CD4-positive, alpha-beta memory T cell (primary cell): ENCODE data around the gene P2RY12. TPM values are rescaled to one million over a fixed set of nuclear protein-coding genes. Genes with fewer than 3 reads are reported as not detected.

Source experiments
- CTCF ChIA-PET: fragments of 350-600 bp; sonication (Branson Sonifier 250); formaldehyde crosslinking; loops from one replicate; lab custom pipeline; 2021; ENCODE audit warnings: inconsistent platforms; ENCODE audit not compliant: partially characterized antibody; lab: Charles Lee
- POLR2A ChIA-PET: fragments of 350-600 bp; sonication (Branson Sonifier 250); formaldehyde crosslinking; loops from one replicate; lab custom pipeline; 2021; ENCODE audit not compliant: partially characterized antibody; lab: Charles Lee
- DNase-seq, 5 donors: peaks; one replicate each; pipeline versions ENCODE4 v3.0.0 to v3.0.0-alpha.2; 2020 to 2022; ENCODE audit warnings: mixed read lengths in 1 of 5
- H3K27ac ChIP-seq: one replicate; pipeline ENCODE4 v1.7.0; 2013; ENCODE audit warnings: low read depth, low read length
- H3K27me3 ChIP-seq: 2 replicates; pipeline ENCODE4 v1.7.0; 2013; ENCODE audit warnings: mild to moderate bottlenecking, low read length, moderate library complexity; ENCODE audit not compliant: insufficient read depth
- H3K36me3 ChIP-seq: 2 replicates; pipeline ENCODE4 v1.7.0; 2013; ENCODE audit warnings: mild to moderate bottlenecking, low read length, moderate library complexity; ENCODE audit not compliant: insufficient read depth
- H3K4me1 ChIP-seq: 2 replicates; pipeline ENCODE4 v1.7.0; 2013; ENCODE audit warnings: mild to moderate bottlenecking, low read length, moderate library complexity; ENCODE audit not compliant: insufficient read depth
- H3K4me3 ChIP-seq, 2 donors: one replicate each; pipeline ENCODE4 v1.7.0; 2013; ENCODE audit warnings: low read length in 2 of 2, mild to moderate bottlenecking in 1 of 2
- H3K9me3 ChIP-seq, 2 donors: one replicate each; pipeline ENCODE4 v1.7.0; 2013; ENCODE audit warnings: low read length in 2 of 2, control low read depth in 1 of 2; ENCODE audit not compliant: control insufficient read depth in 1 of 2
- H3K27ac Mint-ChIP-seq, 7 donors: one replicate each; pipeline ENCODE4 v1.8.0; 2020 to 2021; ENCODE audit warnings: mixed read lengths in 7 of 7, mild to moderate bottlenecking in 6 of 7, inconsistent platforms in 3 of 7, moderate library complexity in 3 of 7
- H3K27me3 Mint-ChIP-seq, 2 donors: one replicate each; pipeline ENCODE4 v1.8.0; 2020 to 2021; ENCODE audit warnings: mixed read lengths in 2 of 2
- H3K36me3 Mint-ChIP-seq, 2 donors: one replicate each; pipeline ENCODE4 v1.8.0; 2020 to 2021; ENCODE audit warnings: mixed read lengths in 2 of 2, inconsistent platforms in 1 of 2, mild to moderate bottlenecking in 1 of 2
- H3K4me1 Mint-ChIP-seq, 4 donors: one replicate each; pipeline ENCODE4 v1.8.0; 2020 to 2021; ENCODE audit warnings: mixed read lengths in 4 of 4, mild to moderate bottlenecking in 1 of 4
- H3K4me3 Mint-ChIP-seq, 8 donors: one replicate each; pipeline ENCODE4 v1.8.0; 2020 to 2021; ENCODE audit warnings: mixed read lengths in 8 of 8, mild to moderate bottlenecking in 7 of 8, moderate library complexity in 6 of 8, inconsistent platforms in 3 of 8
- H3K9me3 Mint-ChIP-seq, 8 donors: one replicate each; pipeline ENCODE4 v1.8.0; 2020 to 2021; ENCODE audit warnings: mixed read lengths in 8 of 8, mild to moderate bottlenecking in 5 of 8, inconsistent platforms in 3 of 8, moderate library complexity in 1 of 8
- intact Hi-C: fragments of 100-400 bp; cut with micrococcal nuclease; formaldehyde crosslinking; loops from one replicate; pipeline ENCODE4 v1.15.1; 2023
- polyA plus RNA-seq, 2 donors: library from polyadenylated mRNA; unstranded; fragments of 300-500 nt; fragmentation: Illumina TruSeq; gene quantifications; one replicate each; pipeline ENCODE4 v1.2.3, GENCODE V29; 2021
- total RNA-seq, 2 experiments: library from RNA; stranded (reverse); gene quantifications; one replicate each; pipeline ENCODE4 v1.2.3, GENCODE V29; 2021

The P2RY12 gene
- total and polyA plus RNA-seq, 4 experiments from 2014 or later: not detected

- Histone ChIP-seq H3K36me3 (no peaks in the 10 kb centered on the region), H3K27ac (no peak overlapping the region), H3K4me3 (no peak overlapping the region), H3K9me3 (no peaks in the 10 kb centered on the region), H3K27me3 (no peaks in the 10 kb centered on the region), H3K4me1 (no peaks in the 10 kb centered on the region)
- Mint-ChIP-seq H3K9me3 (no peaks in the 10 kb centered on the region), H3K4me3 (no peak overlapping the region), H3K4me1 (no peaks in the 10 kb centered on the region), H3K36me3 (no peaks in the 10 kb centered on the region), H3K27me3 (peaks cover 2% of the 10 kb centered on the region in 2 donors), H3K27ac (no peak overlapping the region)
- ChIA-PET CTCF (interaction anchor here (0.7 kb wide), 1 partner anchor 894 kb away, joined by 3 read pairs; no protein-coding TSS in a partner anchor), POLR2A (no interaction called here)
- no peak for DNase-seq
- intact Hi-C loops: no loop called here
Measured at GRCh38 chr3:151423091-151423490, 38.5 kb upstream of the P2RY12 start.

- H3K4me3 ChIP-seq: no peak overlapping the region
- no peaks in the 10 kb centered on the region for H3K4me1 Mint-ChIP-seq
- no peaks in the 10 kb centered on the region for H3K36me3 ChIP-seq
- H3K4me1 ChIP-seq: no peaks in the 10 kb centered on the region
- H3K36me3 Mint-ChIP-seq: no peaks in the 10 kb centered on the region
- ChIA-PET POLR2A (no interaction called here), CTCF (interaction anchor here (1.0 kb wide), 1 partner anchor 11 kb away, joined by 3 read pairs; no protein-coding TSS in a partner anchor)
- no peak for DNase-seq
- H3K27ac Mint-ChIP-seq: no peak overlapping the region
- H3K9me3 Mint-ChIP-seq: no peaks in the 10 kb centered on the region
- no peak overlapping the region for H3K4me3 Mint-ChIP-seq
- peaks cover 2% of the 10 kb centered on the region in 2 donors for H3K27me3 Mint-ChIP-seq
- H3K27ac ChIP-seq: no peak overlapping the region
- H3K27me3 ChIP-seq: no peaks in the 10 kb centered on the region
- intact Hi-C loops: no loop called here
- H3K9me3 ChIP-seq: no peaks in the 10 kb centered on the region
Measured at GRCh38 chr3:151421938-151422337, 37.4 kb upstream of the P2RY12 start.

- Histone ChIP-seq H3K27me3 (no peaks in the 10 kb centered on the region), H3K4me3 (no peak overlapping the region), H3K9me3 (no peaks in the 10 kb centered on the region), H3K36me3 (no peaks in the 10 kb centered on the region), H3K27ac (no peak overlapping the region), H3K4me1 (no peaks in the 10 kb centered on the region)
- no peak overlapping the region for H3K4me3 Mint-ChIP-seq
- H3K27me3 Mint-ChIP-seq: peaks cover under 1 to 5% of the 10 kb centered on the region in 2 donors
- H3K36me3 Mint-ChIP-seq: no peaks in the 10 kb centered on the region
- no peak overlapping the region for H3K27ac Mint-ChIP-seq
- ChIA-PET CTCF (no interaction called here), POLR2A (no interaction called here)
- intact Hi-C loops: no loop called here
- DNase-seq: no peak
- no peaks in the 10 kb centered on the region for H3K4me1 Mint-ChIP-seq
- H3K9me3 Mint-ChIP-seq: no peaks in the 10 kb centered on the region
Measured at GRCh38 chr3:151419806-151420205, 35.3 kb upstream of the P2RY12 start.

- DNase-seq: no peak
- Mint-ChIP-seq H3K36me3 (no peaks in the 10 kb centered on the region), H3K27me3 (peaks cover 2% of the 10 kb centered on the region in 2 donors), H3K4me1 (no peaks in the 10 kb centered on the region), H3K27ac (no peak overlapping the region), H3K4me3 (no peak overlapping the region), H3K9me3 (peaks cover 0 to 6% (median 3%) of the 10 kb centered on the region in 8 donors)
- ChIA-PET CTCF (no interaction called here), POLR2A (no interaction called here)
- no peak overlapping the region for H3K4me3 ChIP-seq
- H3K27ac ChIP-seq: no peak overlapping the region
- H3K36me3 ChIP-seq: no peaks in the 10 kb centered on the region
- no peaks in the 10 kb centered on the region for H3K4me1 ChIP-seq
- intact Hi-C loops: no loop called here
- no peaks in the 10 kb centered on the region for H3K9me3 ChIP-seq
- no peaks in the 10 kb centered on the region for H3K27me3 ChIP-seq
Measured at GRCh38 chr3:151415289-151415688, 30.7 kb upstream of the P2RY12 start.

GRCh38 chr3:151412989-151413388 is 28.4 kb upstream of the P2RY12 start:
- H3K4me3 Mint-ChIP-seq: no peak overlapping the region
- no peak for DNase-seq
- Histone ChIP-seq H3K4me3 (no peak overlapping the region), H3K27me3 (no peaks in the 10 kb centered on the region), H3K27ac (no peak overlapping the region), H3K9me3 (no peaks in the 10 kb centered on the region), H3K36me3 (no peaks in the 10 kb centered on the region), H3K4me1 (no peaks in the 10 kb centered on the region)
- H3K9me3 Mint-ChIP-seq: peaks cover 0 to 6% (median 3%) of the 10 kb centered on the region in 8 donors
- ChIA-PET POLR2A (no interaction called here), CTCF (no interaction called here)
- no peaks in the 10 kb centered on the region for H3K4me1 Mint-ChIP-seq
- intact Hi-C loops: no loop called here
- peaks cover 2% of the 10 kb centered on the region in 2 donors for H3K27me3 Mint-ChIP-seq
- H3K27ac Mint-ChIP-seq: no peak overlapping the region
- no peaks in the 10 kb centered on the region for H3K36me3 Mint-ChIP-seq

- H3K36me3 ChIP-seq: no peaks in the 10 kb centered on the region
- no peak overlapping the region for H3K27ac ChIP-seq
- H3K36me3 Mint-ChIP-seq: no peaks in the 10 kb centered on the region
- H3K27me3 Mint-ChIP-seq: peaks cover 2 to 3% of the 10 kb centered on the region in 2 donors
- H3K4me3 Mint-ChIP-seq: no peak overlapping the region
- H3K9me3 ChIP-seq: no peaks in the 10 kb centered on the region
- peaks cover 0 to 6% (median 3%) of the 10 kb centered on the region in 8 donors for H3K9me3 Mint-ChIP-seq
- no peaks in the 10 kb centered on the region for H3K4me1 Mint-ChIP-seq
- intact Hi-C loops: no loop called here
- ChIA-PET POLR2A (no interaction called here), CTCF (interaction anchor here (1.3 kb wide), 1 partner anchor 11 kb away, joined by 3 read pairs; no protein-coding TSS in a partner anchor)
- H3K4me3 ChIP-seq: no peak overlapping the region
- no peak for DNase-seq
- H3K27me3 ChIP-seq: no peaks in the 10 kb centered on the region
- no peaks in the 10 kb centered on the region for H3K4me1 ChIP-seq
- no peak overlapping the region for H3K27ac Mint-ChIP-seq
Measured at GRCh38 chr3:151410891-151411559, 26.5 kb upstream of the P2RY12 start.

- H3K4me3 ChIP-seq: no peak overlapping the region
- Mint-ChIP-seq H3K27ac (no peak overlapping the region), H3K27me3 (peaks cover 0 to 5% of the 10 kb centered on the region in 2 donors), H3K4me3 (no peak overlapping the region), H3K36me3 (no peaks in the 10 kb centered on the region), H3K9me3 (peaks cover 0 to 2% (median 0%) of the 10 kb centered on the region in 8 donors), H3K4me1 (no peaks in the 10 kb centered on the region)
- H3K4me1 ChIP-seq: no peaks in the 10 kb centered on the region
- intact Hi-C loops: no loop called here
- no peak overlapping the region for H3K27ac ChIP-seq
- CTCF ChIA-PET: no interaction called here
- H3K9me3 ChIP-seq: no peaks in the 10 kb centered on the region
- H3K36me3 ChIP-seq: no peaks in the 10 kb centered on the region
- no peaks in the 10 kb centered on the region for H3K27me3 ChIP-seq
- POLR2A ChIA-PET: no interaction called here
- DNase-seq: no peak
Measured at GRCh38 chr3:151407928-151408327, 23.4 kb upstream of the P2RY12 start.
